T-helper 2 cell treated with Interferon-gamma antibody and Interleukin-4, amounts not matched to agents 100 ng/mL and 5 ng/mL, for 36 hours (primary cell): ENCODE measurements around the gene ARSI. TPM values are rescaled to one million over a fixed set of nuclear protein-coding genes. Genes with fewer than 3 reads are reported as not detected.

Experiments used
- intact Hi-C: fragments of 100-400 bp; cut with micrococcal nuclease; formaldehyde crosslinking; loops from one replicate; pipeline ENCODE4 v1.15.1; 2023
- total RNA-seq: library from RNA; stranded (reverse); gene quantifications from 2 replicates; pipeline ENCODE4 v1.2.3, GENCODE V29; 2022

ARSI gene
- total RNA-seq, 1 donor from 2014 or later = not detected

DNA sequence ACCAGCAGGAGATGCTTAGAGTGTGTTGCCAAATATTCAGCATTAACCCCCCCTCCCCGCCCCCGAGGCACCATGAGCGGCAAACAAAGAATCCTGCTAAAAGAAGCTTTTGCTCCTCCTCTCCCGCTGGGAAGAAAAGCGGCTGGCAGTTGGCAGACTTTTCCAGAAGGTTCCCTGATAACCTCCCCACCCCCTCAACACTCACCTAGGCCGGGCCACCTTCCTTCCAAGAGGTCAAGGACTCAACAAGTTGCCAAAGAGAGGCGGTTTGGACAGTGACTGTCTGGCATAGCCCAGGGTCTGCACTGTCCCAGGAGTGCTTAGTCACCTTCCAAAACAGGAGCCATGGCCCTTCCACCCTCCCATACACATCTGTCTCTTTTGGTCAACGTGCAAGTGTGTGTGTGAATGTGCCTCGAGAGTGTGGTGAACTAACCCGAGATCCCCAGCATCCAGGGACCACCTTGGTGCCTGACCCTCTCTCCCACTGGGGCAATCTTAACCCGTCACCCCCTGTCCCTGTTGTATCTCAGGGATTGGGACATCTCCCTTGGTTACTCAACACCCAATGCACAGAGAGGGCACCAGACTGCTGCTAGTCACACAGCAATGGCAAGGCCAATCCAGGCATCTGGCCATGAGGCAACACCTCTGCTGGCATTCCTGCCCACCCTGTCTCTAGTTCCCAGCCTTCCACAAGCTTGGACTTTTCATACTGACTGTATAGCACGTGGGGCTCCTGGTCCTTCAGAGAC is 32.0 kb downstream of the ARSI start:
- intact Hi-C loops = loop anchor here (5.0 kb wide), 1 partner anchor 167 kb away; no protein-coding TSS in a partner anchor

DNA sequence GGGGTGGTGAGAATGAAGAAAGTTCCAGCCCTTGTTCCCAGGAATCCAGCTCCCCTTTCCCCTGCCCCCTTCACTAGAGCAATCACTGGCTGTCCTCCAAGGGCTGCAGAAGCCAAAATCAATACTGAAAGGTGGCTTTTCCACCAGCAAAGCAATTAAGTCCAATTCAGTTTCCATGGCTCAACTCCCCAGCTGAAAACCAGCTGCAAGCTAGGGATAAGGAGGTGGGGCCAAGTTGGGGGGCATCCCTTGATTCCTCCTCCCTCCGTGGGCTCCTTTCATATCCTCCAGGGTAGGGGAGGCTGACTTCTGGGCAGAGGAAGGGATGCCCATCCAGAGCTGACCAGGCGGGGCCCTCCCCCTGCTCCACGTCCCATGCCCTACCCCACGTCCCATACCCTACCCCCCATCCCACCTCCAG is 35.8 kb downstream of the ARSI start:
- intact Hi-C loops = no loop called here

DNA sequence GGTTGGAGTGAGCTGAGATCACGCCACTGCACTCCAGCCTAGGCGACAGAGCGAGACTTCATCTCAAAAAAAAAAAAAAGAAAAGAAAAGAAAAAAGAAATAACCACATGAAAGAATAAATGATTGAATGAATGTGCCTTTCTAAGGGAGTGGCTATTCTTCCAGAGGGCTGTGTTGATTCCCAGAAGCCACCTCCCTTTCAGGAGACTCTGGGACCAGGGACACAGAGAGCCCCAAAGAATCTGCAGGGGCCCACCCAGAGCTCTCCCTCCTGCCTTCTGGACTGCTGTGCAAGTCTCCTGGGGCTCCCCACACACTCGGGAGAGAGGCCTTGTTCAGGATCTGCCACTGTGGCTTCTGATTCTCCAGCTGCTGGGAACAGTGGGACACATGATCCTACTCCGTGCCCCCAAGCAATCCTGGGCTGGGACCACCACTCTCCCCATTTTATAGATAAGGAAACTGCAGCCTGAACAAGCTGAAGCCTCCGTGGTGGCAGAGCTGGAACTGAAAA is 36.8 kb downstream of the ARSI start:
- intact Hi-C loops = no loop called here

DNA sequence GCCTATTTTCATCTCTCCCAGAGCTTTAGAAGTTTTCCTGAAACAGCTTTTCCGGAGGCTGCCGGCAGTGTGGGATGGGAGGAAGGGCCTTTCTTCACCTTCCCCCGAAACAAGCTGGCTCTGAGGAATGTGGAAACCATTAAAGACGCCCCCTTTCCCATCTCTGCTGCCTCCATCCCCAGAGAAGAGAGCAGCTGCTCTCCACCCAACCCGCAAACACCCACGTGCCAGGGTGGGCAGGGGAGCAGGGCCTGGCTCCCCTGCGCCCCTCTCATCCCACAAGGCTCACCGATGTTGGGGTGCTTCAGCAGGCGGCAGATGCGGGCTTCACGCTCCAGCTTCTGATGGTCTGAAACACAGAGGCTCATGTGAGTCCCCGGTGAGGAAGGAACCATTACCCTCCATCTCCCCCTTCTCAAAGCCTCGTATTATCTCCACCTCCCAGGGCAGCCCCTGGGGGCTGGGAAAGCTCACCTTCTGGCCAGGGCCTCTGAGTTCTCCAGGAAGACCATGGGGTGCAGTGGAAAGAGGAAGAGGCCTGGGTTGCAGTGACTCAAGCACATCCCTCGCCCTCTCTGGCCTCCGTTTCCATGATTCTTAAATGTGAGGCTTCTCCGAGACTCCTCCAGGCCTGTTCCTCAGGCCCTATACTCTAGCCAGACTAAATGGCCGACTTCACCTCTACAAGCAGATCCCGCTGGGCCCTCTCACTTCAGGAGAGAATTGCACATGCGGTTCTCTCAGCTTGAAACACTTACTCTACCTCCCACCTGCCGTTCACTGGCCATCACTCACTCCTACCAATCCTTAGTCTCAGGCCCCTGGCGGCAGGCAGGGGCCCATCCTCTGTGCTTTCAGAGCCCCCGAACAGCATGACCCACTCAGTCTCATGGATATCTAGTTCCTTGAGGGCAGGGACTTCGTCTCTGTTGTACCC is 37.8 kb downstream of the ARSI start:
- intact Hi-C loops = no loop called here

DNA sequence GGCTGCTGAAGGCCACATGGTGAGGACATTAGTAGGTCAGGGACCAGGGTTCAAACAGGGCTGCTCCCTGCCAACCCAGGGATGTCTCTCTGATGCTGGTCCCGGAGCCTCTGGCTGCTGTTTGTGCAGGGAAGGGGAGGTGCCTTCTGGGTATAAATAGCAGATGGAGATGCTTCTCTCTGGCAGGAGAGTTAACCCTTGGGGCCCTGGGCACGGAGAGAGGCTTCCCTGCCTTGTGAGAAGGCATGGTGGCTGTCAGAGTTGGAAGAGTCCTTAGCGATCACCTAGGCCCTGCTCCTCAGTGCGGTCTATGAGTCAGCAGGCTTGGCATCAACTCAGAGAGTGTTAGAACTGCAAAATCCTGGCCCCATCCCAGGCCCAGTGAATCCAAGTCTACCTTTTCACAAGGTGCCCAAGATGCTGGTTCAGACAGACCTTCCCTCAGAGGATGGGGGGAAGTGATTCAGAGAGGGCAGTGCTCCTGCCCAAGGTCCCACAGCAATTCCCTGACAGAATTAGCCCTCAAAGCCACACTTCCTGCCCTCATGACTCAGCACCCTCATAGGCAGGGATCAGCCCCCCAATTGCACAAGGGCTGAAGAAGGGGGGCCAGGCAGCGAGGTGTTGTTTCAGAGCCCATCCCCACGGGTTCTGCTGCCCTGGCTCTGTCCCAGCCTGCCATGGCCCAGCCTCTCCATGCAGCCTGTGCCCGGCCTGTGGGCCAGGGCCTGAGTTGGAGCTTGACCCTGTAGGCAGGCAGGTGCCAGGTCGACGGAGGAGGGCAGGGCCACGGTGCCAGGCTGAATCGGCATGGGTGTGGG is 38.7 kb downstream of the ARSI start:
- intact Hi-C loops = no loop called here

DNA sequence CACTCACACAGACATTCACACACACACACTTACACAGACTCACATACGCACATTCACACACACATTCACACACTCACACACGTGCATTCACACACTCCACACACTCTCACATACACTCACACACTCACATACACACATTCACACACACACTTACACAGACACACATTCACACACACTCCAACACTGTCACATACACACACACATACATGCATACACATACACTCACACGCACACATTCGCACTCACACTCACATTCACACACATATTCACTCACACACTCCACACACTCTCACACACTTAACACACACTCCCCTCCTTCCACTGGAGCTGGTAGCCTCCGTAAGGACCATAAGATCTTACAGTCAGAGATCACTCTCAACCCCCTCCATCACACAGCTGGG is 39.3 kb downstream of the ARSI start:
- intact Hi-C loops = no loop called here

DNA sequence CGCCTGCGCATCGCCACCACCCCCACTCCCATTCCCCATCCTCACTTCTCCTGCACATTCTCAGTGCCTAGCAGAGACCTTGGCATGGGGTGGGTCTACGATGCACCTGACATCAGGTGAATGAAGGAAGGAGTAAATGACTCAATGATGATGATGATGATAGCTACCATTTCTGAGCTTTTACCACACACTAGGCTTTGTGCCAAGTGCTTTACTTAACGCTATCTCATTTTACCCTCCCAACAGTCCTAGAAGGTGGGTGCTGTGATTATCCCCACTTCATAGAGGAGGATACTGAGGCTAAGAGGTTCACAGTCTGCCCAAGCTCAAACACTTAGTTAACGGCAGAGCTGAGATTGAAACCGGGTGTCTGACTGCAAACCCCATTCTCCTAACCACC is 40.2 kb downstream of the ARSI start:
- intact Hi-C loops = no loop called here

DNA sequence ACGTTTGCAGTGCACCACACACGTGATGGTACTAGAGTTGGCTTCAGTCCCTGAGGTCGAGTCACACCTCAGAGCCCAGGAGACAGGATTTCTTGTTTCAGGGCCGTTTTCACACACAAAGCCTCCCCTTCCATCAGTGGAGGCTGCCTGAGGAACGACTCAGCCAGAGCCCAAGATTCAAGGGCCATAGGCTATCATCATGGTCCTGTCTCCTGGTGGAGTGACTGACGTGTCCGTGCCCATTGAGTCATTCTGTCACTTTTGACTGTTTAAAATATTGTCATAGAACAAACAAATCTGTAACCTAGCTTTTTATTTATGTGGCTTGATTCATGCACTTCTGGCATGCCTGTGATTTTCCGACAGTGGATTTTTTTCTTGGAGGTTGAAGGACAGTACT is 41.5 kb downstream of the ARSI start:
- intact Hi-C loops = no loop called here

DNA sequence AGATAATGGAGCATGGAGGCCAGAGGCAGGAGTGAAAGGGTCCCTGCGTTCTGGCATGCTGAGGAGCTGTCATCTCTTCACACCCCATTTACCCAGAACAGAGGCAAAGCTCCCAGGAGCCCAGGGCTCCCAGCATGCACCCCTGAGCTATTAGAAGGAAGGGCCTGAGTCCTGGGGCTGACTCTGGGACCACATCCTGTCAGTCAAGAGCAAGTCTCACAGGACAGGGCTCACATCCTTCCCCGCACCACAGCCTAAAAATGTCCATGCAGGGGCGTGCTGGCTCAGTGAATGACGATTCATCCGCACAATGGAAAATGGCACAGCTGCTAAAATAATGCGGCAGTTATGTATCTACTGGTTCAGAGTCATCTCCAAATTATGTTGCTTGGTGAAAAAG is 44.6 kb downstream of the ARSI start:
- intact Hi-C loops = no loop called here

DNA sequence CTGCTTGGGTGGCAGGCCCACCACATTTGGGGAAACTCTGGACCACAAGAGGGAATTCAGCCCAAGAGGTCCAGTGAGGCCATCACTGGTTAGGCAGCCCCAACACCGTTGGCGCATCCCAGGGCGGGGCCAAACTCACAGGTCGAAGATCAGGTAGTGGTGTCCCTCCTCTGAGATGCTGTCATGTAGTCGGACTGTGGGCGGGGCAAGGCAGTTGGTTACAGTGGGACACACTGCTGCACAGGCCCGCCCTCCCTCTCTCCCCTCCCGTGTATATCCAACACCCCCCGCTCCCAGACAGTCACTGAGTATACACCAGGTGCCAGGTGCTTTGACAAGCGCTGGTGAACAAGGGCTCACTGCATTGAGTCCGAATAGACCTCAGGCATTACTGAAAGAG is 45.3 kb downstream of the ARSI start:
- intact Hi-C loops = no loop called here

DNA sequence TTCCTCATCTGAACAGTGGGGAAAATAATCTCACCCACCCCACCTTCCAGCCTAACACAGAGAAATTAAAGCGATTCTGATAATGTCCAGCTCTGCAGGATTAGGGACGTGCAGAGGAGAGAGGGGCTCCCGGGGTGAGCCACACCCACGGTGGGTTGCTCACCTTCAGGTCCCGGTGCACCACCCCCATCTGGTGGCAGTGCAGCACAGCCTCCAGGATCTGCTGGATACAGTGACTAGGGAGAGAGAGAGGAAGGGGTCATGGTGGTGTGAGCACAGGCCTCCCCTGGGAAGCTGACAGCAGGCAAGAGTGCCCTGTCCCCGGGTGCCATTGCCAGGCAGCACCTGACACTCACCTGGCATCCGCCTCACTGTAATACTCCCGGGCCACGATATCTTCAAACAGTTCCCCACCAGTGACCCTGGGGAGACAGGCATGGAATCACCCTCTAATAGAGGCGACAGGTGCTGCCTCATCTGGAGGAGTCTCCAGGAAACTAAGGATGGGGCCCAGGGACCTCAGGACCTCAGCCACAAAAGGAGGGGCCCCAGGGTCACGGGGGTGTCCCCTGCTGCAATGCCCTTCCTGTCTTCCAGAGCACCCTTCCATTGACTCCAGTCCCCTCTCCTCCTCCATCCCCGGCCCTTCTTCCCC is 46.2 kb downstream of the ARSI start:
- intact Hi-C loops = no loop called here

DNA sequence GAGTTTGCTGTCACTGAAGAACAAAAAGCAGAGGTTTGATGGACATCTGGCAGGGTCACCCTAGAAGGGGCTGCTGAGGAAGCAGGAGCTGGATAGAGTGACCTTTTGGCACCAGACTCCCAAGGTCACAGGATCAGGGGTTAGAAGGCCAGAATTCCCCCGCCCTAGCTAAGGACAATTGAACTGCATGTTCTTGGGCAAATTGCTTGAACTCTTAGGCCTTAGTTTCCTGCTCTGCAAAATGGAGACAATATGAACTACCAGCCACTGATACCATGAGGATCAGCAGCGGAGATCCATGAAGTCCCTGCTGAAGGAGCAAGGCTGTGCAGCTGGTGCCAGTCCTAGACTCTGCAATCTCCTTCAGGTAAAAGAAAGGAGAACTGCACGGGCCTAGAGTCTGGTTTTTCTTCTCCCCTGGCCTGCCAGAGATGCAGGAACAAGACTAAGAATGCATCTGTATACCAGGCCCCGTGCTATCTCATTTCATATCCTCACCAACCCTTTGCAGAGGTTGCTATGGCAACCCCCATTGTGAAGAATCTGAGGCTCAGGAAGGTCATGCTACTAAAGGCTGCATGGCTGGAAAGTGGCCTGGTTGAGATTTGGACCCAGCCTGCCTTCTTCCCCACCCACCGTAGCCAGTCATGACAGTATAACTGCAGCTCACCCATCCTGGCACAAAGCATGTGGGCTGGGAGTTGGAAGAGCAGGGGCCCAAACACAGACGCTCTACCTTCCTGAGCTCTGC is 46.9 kb downstream of the ARSI start:
- intact Hi-C loops = no loop called here

DNA sequence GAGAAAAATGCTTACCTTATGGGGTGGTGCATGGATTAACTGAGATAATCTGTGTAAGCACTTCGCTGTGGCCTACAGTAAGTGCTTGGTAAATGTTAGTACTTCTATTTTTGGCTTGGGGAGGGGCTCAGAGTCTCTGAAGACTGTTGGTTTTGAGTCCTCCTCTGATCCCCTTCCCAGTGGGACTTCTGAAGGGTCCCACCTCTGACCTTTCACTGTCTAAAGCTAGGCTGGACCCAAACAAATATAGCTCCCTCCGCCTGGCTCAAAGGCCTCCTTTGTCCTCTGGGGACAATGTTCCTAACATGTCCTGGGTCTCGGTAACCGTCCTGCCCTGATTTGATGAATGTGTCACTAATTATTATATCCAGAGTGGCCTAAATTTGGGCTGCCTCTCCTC is 47.9 kb downstream of the ARSI start:
- intact Hi-C loops = no loop called here

DNA sequence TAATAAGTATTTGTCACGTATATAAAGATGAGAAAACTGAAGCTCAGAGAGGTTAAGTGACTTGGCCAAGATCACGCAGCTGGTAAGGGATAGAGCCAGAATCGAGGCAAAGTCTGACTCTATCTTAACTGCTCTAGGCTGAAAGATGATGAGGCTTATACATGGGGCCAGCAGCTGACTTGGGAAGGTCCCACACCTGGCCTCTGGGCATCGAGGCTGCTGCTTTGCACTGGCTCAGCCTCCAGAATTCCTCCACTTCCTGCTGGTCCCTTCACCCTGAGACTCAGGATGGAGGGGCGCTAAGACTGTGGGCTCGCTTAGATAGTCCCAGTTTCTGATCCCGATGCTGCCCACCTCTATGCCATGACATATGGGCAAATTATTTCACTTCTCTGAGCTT is 48.3 kb downstream of the ARSI start:
- intact Hi-C loops = no loop called here

DNA sequence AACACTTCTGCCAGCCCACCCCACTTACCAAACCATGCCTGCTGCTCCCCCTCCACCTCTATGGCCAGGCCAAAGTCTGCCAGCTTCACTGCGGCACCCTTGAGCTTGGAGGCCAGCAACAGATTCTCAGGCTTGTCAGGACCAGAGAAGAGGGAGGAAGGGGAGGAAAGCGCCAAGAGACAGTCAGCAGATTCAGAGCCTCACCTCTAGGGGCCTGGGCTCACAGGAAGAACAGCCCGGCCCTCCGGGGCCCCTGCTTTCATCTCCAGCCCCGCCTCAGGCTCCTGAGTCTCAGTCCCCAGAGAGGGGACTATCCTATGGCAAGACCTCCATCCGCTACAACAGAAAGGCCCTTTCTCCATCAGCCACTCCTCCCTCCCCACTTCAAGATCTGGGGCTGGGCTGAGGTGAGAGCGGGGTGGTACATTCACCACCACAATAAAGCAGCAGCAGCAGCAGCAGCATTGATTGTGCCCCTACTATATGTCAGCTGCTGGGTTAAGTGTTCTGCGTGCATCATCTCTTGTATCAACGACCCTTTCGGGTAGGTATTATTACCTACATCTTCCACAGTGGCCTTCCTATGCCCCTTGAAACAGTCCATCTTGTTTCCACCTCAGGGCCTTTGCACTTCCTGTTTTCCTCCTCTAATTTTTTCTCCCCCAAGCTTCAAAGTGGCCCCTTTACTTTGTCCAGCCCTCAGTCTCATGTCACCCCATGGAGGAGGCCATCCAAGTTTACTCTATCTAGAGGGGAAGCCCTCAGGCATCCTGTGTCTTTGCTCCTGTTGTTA is 49.1 kb downstream of the ARSI start:
- intact Hi-C loops = no loop called here

DNA sequence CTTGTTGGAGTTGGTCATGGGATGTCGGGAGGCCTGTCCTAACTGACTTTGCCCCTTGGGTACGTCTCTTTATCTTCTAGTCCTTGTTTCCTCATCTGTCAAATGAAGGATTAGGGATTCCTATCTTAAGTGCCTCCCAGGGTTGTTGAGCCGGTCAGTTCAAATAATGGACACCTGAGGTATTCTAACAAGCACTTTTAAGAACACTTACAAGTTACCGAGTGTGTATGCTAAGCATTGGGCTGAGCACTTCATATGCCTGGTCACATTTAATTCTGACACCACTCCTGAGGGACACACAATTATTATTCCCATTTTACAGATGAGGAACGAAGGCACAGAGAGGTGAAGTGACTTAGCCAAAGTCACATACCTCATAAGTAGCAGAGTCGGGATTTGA is 50.2 kb downstream of the ARSI start:
- intact Hi-C loops = no loop called here

DNA sequence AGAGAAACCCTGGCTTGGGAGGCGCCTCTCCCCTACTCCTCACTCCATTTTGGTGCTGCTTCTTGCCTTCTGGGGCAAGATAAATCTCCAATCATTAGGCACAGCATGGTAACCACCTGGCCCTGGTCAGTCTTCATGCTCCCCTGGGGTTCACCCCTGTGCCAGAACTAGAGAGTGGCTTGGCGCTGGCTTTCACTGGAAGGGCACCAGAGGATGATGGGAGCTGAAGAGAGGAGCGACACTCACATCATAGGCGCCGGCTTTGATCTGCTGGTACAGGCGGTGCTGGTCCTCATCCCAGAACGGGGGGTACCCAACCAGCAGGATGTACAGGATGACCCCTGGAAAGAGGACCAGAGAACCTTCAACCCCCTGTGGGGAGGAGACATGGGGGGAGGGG is 51.2 kb downstream of the ARSI start:
- intact Hi-C loops = no loop called here

DNA sequence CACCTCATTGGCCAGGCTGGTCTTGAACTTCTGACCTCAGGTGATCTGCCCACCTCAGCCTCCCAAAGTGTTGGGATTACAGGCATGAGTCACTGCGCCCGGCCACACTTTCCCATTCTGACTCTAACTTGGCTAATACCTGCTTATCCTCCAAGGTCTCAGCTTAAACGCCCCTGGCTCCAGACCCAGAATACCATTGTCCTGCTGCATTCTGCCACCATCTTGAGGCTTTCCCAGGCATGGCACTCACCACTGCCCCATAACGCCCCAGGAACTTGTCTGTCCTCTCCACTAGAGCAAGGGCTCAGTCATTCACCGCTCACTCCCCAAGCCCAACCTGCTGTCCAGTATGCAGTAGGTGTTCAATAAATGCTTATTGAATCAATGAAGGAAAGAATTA is 53.0 kb downstream of the ARSI start:
- intact Hi-C loops = no loop called here

DNA sequence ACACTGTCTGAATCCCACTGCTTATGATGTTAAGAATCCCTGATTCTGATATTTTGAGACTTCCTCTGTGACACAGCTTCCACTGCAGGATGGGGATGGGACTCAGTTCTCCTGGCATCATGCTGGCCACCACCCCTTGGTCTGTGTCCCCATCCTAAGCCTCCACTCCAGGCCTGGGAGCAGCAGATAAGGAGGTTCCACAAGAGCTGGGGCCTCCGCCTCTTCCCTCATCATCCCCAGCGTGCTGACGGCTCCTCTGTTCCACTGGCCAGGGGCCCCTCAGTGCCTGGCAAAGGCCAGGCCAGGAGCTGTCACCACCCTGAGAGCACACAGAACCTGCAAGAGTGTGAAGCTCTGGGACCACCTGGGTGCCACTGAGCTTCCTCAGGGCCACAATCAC is 53.8 kb downstream of the ARSI start:
- intact Hi-C loops = no loop called here
